GM21367 (cell line): Measurements from ENCODE around the gene GPR157.
A peak's percentile ranks its signal among the peaks of the same experiment; 100 is the strongest.
"Not testable (repeated sequence)": the region's sequence is repeated elsewhere in the genome, so short reads cannot be mapped to it uniquely, and the experiment has no call there.

Experiments
- ATAC-seq: cut with Tn5 transposase; IDR thresholded peaks from one replicate; pipeline ENCODE4 v1.9.1; 2021; ENCODE audit not compliant: unreplicated experiment

GPR157 gene

GRCh38 chr1:9120312-9120958 is 8.5 kb downstream of the GPR157 start:
- ATAC-seq, result no peak

GRCh38 chr1:9119745-9120144 is 9.2 kb downstream of the GPR157 start:
- ATAC-seq, result peak; percentile 30

- ATAC-seq, result no peak
These were observed 10.7 kb downstream of the GPR157 start for GRCh38 chr1:9118186-9118585.

GRCh38 chr1:9115351-9116205 is 13.3 kb downstream of the GPR157 start:
- ATAC-seq, result no peak

- no peak for ATAC-seq
These were observed 15.7 kb downstream of the GPR157 start for GRCh38 chr1:9112961-9113880.

- ATAC-seq, result no peak
These were observed 16.9 kb downstream of the GPR157 start for GRCh38 chr1:9111957-9112356.

- ATAC-seq, result no peak
These were observed 17.6 kb downstream of the GPR157 start for GRCh38 chr1:9111357-9111691.

- no peak for ATAC-seq
These were observed 18.1 kb downstream of the GPR157 start for GRCh38 chr1:9110669-9111356.

- no peak for ATAC-seq
These were observed 20.7 kb downstream of the GPR157 start for GRCh38 chr1:9108056-9108665.

GRCh38 chr1:9107136-9107535 is 21.8 kb downstream of the GPR157 start:
- no peak for ATAC-seq

- no peak for ATAC-seq
These were observed 22.6 kb downstream of the GPR157 start for GRCh38 chr1:9106286-9106685.

GRCh38 chr1:9105336-9105867 is 23.5 kb downstream of the GPR157 start:
- no peak for ATAC-seq

- no peak for ATAC-seq
These were observed 27.3 kb downstream of the GPR157 start for GRCh38 chr1:9101510-9102146.

GRCh38 chr1:9100471-9101043 is 28.3 kb downstream of the GPR157 start:
- ATAC-seq, result no peak

GRCh38 chr1:9099555-9099954 is 29.3 kb downstream of the GPR157 start:
- no peak for ATAC-seq

- ATAC-seq, result no peak
These were observed 30.8 kb downstream of the GPR157 start for GRCh38 chr1:9097947-9098705.

- no peak for ATAC-seq
These were observed 33.1 kb downstream of the GPR157 start for GRCh38 chr1:9095818-9096217.

- not testable (repeated sequence) for ATAC-seq
These were observed 34.8 kb downstream of the GPR157 start for GRCh38 chr1:9093996-9094595.
